Pancreas (tissue), 10 donors: ENCODE data around the gene SIRPD. TPM values are rescaled to one million over a fixed set of nuclear protein-coding genes. Genes with fewer than 3 reads are reported as not detected.

Experiments
- ATAC-seq, 4 donors: fragments of 200-7000 bp; cut with Tn5 transposase; one replicate each; pipeline versions ENCODE4 v1.8.0 to v1.9.1; 2020; ENCODE audit warnings: mild to moderate bottlenecking in 4 of 4, moderate library complexity in 4 of 4
- DNase-seq, 6 donors: peaks; one replicate each; pipeline ENCODE4 v3.0.0-alpha.2; 2020
- FAIRE-seq: peaks from 2 replicates; lab custom pipeline; 2012; peaks lifted over from hg19 to GRCh38; lab: Jason Lieb, UNC
- H3K27ac ChIP-seq, 4 donors: fragments of 200-600 bp; sonication (generic); 1 replicate in 3 of 4; 2 replicates in 1 of 4; pipeline versions ENCODE4 v1.5.0 to v1.8.0; 2020
- H3K27me3 ChIP-seq, 4 donors: fragments of 200-600 bp; one replicate each; pipeline ENCODE4 v1.8.0; 2021
- H3K36me3 ChIP-seq, 3 donors: fragments of 200-600 bp; sonication (generic) in 1 of 3; one replicate each; pipeline versions ENCODE4 v1.5.0 to v1.8.0; 2020 to 2021
- H3K4me1 ChIP-seq, 3 donors: fragments of 200-600 bp; one replicate each; pipeline ENCODE4 v1.8.0; 2021
- H3K4me3 ChIP-seq, 4 donors: fragments of 200-600 bp; sonication (generic) in 2 of 4; one replicate each; pipeline versions ENCODE4 v1.5.0 to v1.8.0; 2020 to 2021
- H3K9me3 ChIP-seq, 4 donors: fragments of 200-600 bp; one replicate each; pipeline ENCODE4 v1.8.0; 2021
- CTCF ChIP-seq, 4 donors: fragments of 200-600 bp; sonication (generic) in 3 of 4; IDR thresholded peaks; one replicate each; pipeline versions ENCODE4 v1.5.0 to v1.8.0; 2021; ENCODE audit warnings: antibody characterized with exemption in 4 of 4
- WGBS, 2 donors: extraction: QIAGEN DNeasy Blood & Tissue Kit; methylation state at CpG; one replicate each; pipeline ENCODE4 v1.1.7; 2013; 5-methylcytosine and 5-hydroxymethylcytosine counted together
- intact Hi-C, 3 donors: fragments of 100-400 bp; cut with DNase I; formaldehyde crosslinking; loops; one replicate each; pipeline versions ENCODE4 v1.11.1 to v1.14.2; 2022
- polyA plus RNA-seq, 2 donors: library from polyadenylated mRNA; stranded (reverse); fragments of 200-250 nt; gene quantifications; one replicate each; pipeline ENCODE4 v1.2.3, GENCODE V29; 2013
- total RNA-seq, 6 donors: library from RNA; stranded (reverse); fragmentation: NEBNext Ultra II Directional in 4 of 6; extraction: Animal tissue kit (Norgen Biotek cat#: 25700) in 4 of 6; gene quantifications; one replicate each; pipeline versions ENCODE4 v1.2.1 to v1.2.4, GENCODE V29; 2021 to 2023
- donor health status: healthy with polysubstance abuse.
- donor health status: DM: no; HTN: no; CAD: no; lungs with moderate emphysema.
- donor health status: DM: no; HTN: no; CAD: no.
- donor health status: control.
- donor health status: control.
- donor health status: Bipolar disorder and iron deficiency.
- donor health status: DM: yes; HTN: yes; CAD: no.
- donor health status: DM: no; HTN: no; CAD: no.
- donor health status: DM: no; HTN: no; CAD: no.
- donor health status: DM: yes; HTN: yes; CAD: no.

SIRPD gene
- total RNA-seq, result not detected
- not detected for polyA plus RNA-seq

GRCh38 chr20:1557605-1558004, at the start of gene SIRPD:
SIRPD (minus strand) TSS chr20:1557705; CDS start chr20:1557653, 52 bp downstream.
- WGBS, 2 donors, result 34 to 38% methylated on average over 2 of the region's 2 CpGs
- ATAC-seq (no peak), FAIRE-seq (no peak), DNase-seq (no peak)
- H3K9me3 ChIP-seq, result no peaks in the 10 kb centered on the region
- no peaks in the 10 kb centered on the region for H3K27me3 ChIP-seq
- TF ChIP-seq CTCF (IDR thresholded peaks at IDR 0.05), result no peak
- intact Hi-C loops, result no loop called here
- no peak within 1 kb of the TSS for H3K27ac ChIP-seq
- H3K4me3 ChIP-seq, result no peak within 1 kb of the TSS
- H3K36me3 ChIP-seq, result no peaks in the 10 kb centered on the region
- H3K4me1 ChIP-seq, result no peaks in the 10 kb centered on the region

GRCh38 chr20:1600736-1601135, 43.2 kb upstream of the SIRPD start:
- WGBS, 2 donors, result 43% methylated on average over 5 of the region's 5 CpGs; no CpG with 5 or more reads in 1 of the 2 donors
- intact Hi-C loops, result no loop called here
- TF ChIP-seq CTCF (IDR thresholded peaks at IDR 0.05), result no peak
- Histone ChIP-seq H3K27me3 (no peaks in the 10 kb centered on the region), H3K36me3 (no peaks in the 10 kb centered on the region), H3K4me1 (no peaks in the 10 kb centered on the region), H3K9me3 (no peaks in the 10 kb centered on the region), H3K27ac (no peak overlapping the region), H3K4me3 (no peak overlapping the region)
- no peak for ATAC-seq
- FAIRE-seq, result no peak
- no peak for DNase-seq

GRCh38 chr20:1595333-1595732, 37.8 kb upstream of the SIRPD start:
- H3K4me3 ChIP-seq, result no peak overlapping the region
- H3K27me3 ChIP-seq, result no peaks in the 10 kb centered on the region
- 33% methylated on average over 1 of the region's 1 CpG; no CpG with 5 or more reads in 1 of the 2 donors for WGBS, 2 donors
- ATAC-seq, result no peak
- H3K9me3 ChIP-seq, result no peaks in the 10 kb centered on the region
- no peaks in the 10 kb centered on the region for H3K4me1 ChIP-seq
- H3K27ac ChIP-seq, result no peak overlapping the region
- no peak for TF ChIP-seq CTCF (IDR thresholded peaks at IDR 0.05)
- intact Hi-C loops, result no loop called here
- no peak for DNase-seq
- FAIRE-seq, result no peak
- H3K36me3 ChIP-seq, result no peaks in the 10 kb centered on the region

GRCh38 chr20:1588533-1589460, 31.3 kb upstream of the SIRPD start:
- Histone ChIP-seq H3K27ac (no peak overlapping the region), H3K36me3 (no peaks in the 10 kb centered on the region), H3K4me3 (no peak overlapping the region), H3K4me1 (no peaks in the 10 kb centered on the region), H3K9me3 (no peaks in the 10 kb centered on the region), H3K27me3 (no peaks in the 10 kb centered on the region)
- FAIRE-seq (no peak), DNase-seq (no peak), ATAC-seq (no peak)
- intact Hi-C loops, result no loop called here
- TF ChIP-seq CTCF (IDR thresholded peaks at IDR 0.05), result no peak
- WGBS, 2 donors, result 35% methylated on average over 9 of the region's 9 CpGs; no CpG with 5 or more reads in 1 of the 2 donors
